Panc1 (cell line): Measurements from ENCODE around the gene CKAP5. TPM values are rescaled to one million over a fixed set of nuclear protein-coding genes. Genes with fewer than 3 reads are reported as not detected.

Experiments
- ATAC-seq: fragments of 200-7000 bp; cut with Tn5 transposase; 2 replicates; pipeline ENCODE4 v1.9.1; 2020; ENCODE audit warnings: mild to moderate bottlenecking, moderate library complexity
- BruUV-seq: library from RNA; stranded (reverse); fragments of 400-500 nt; replicated peaks from 2 replicates; lab custom pipeline; 2021; lab: Mats Ljungman, UMichigan
- CTCF ChIA-PET: fragments of 300-600 bp; sonication (Branson Sonifier 250); formaldehyde crosslinking; loops from one replicate; lab custom pipeline; 2022; ENCODE audit warnings: antibody characterized with exemption; lab: Charles Lee
- POLR2A ChIA-PET: fragments of 300-600 bp; sonication (Branson Sonifier 250); formaldehyde crosslinking; loops from one replicate; lab custom pipeline; 2022; ENCODE audit warnings: antibody characterized with exemption; lab: Charles Lee
- DNase-seq: peaks from one replicate; pipeline ENCODE4 v3.0.0-alpha.2; 2010; ENCODE audit warnings: low read depth, low spot score
- H3K27ac ChIP-seq: 2 replicates; pipeline ENCODE4 v1.5.1; 2011; ENCODE audit warnings: mild to moderate bottlenecking, low read length, inconsistent platforms
- H3K27me3 ChIP-seq: fragments of 200-500 bp; sonication (Bioruptor generic); 2 replicates; pipeline ENCODE4 v1.6.0; 2014; ENCODE audit warnings: low read length, inconsistent platforms; ENCODE audit not compliant: control insufficient read depth, insufficient read depth
- H3K36me3 ChIP-seq: fragments of 200-500 bp; sonication (Bioruptor generic); 2 replicates; pipeline ENCODE4 v1.5.1; 2014; ENCODE audit warnings: inconsistent platforms, mild to moderate bottlenecking, low read length, moderate library complexity; ENCODE audit not compliant: control insufficient read depth, insufficient read depth
- H3K4me1 ChIP-seq: 2 replicates; pipeline ENCODE4 v1.5.1; 2011; ENCODE audit warnings: inconsistent platforms, mild to moderate bottlenecking, low read length, moderate library complexity; ENCODE audit not compliant: control insufficient read depth, insufficient read depth
- H3K4me3 ChIP-seq, 2 experiments: 2 replicates each; pipeline ENCODE4 v1.5.1; 2011 to 2012; ENCODE audit warnings: low read depth in 2 of 2, low read length in 2 of 2, mild to moderate bottlenecking in 2 of 2, inconsistent platforms in 1 of 2, moderate library complexity in 1 of 2
- H3K9me3 ChIP-seq: fragments of 200-500 bp; sonication (Bioruptor generic); 2 replicates; pipeline ENCODE4 v1.5.1; 2014; ENCODE audit warnings: low read depth, mild to moderate bottlenecking, inconsistent platforms, low read length, moderate library complexity; ENCODE audit not compliant: control insufficient read depth, insufficient read depth
- CTCF ChIP-seq: fragments of 450-650 bp; IDR thresholded peaks from 2 replicates; pipeline ENCODE4 v1.5.1; 2017; ENCODE audit warnings: mild to moderate bottlenecking
- POLR2AphosphoS5 ChIP-seq: IDR thresholded peaks from 2 replicates; pipeline ENCODE4 v1.6.1; 2012; ENCODE audit warnings: mild to moderate bottlenecking, low read depth, low read length, moderate library complexity
- SIN3A ChIP-seq: IDR thresholded peaks from 2 replicates; pipeline ENCODE4 v1.6.1; 2012; ENCODE audit warnings: low read depth, mild to moderate bottlenecking, low read length, moderate library complexity, borderline replicate concordance; ENCODE audit not compliant: insufficient read depth
- TCF7L2 ChIP-seq: IDR thresholded peaks from 2 replicates; pipeline ENCODE4 v1.6.1; 2011; ENCODE audit warnings: mild to moderate bottlenecking, low read depth, low read length, inconsistent platforms
- in situ Hi-C: cut with HindIII; loops from 2 replicates; pipeline ENCODE4 v1.10.0; 2016; ENCODE audit warnings: low sequenced_read_pairs, low pct_unique_long_range_greater_than_20kb
- intact Hi-C: fragments of 100-400 bp; cut with micrococcal nuclease; formaldehyde crosslinking; loops from one replicate; pipeline ENCODE4 v1.10.0; 2022; ENCODE audit not compliant: unreplicated experiment
- total RNA-seq: library from RNA; stranded (reverse); gene quantifications from one replicate; pipeline ENCODE4 v1.2.1, GENCODE V29; 2021; ENCODE audit not compliant: unreplicated experiment
- TF ChIP-seq, protein P1 (sequence below), 2 experiments: IDR thresholded peaks; 2 replicates each; pipeline ENCODE4 v1.6.1; 2011 to 2012; ENCODE audit warnings: low read depth in 2 of 2, control low read depth in 1 of 2, low read length in 1 of 2, mild to moderate bottlenecking in 1 of 2, moderate library complexity in 1 of 2; ENCODE audit not compliant: insufficient read depth in 1 of 2

Gene CKAP5
- total RNA-seq, 1 experiment from 2014 or later = 191 TPM

GRCh38 chr11:46743693-46744339 lies 102.3 kb downstream of the CKAP5 start:
- no peaks in the 10 kb centered on the region for H3K9me3 ChIP-seq
- intact Hi-C loops (no loop called here), in situ Hi-C loops (no loop called here)
- no peaks in the 10 kb centered on the region for H3K4me1 ChIP-seq
- H3K27me3 ChIP-seq = no peaks in the 10 kb centered on the region
- ChIA-PET CTCF (no interaction called here), POLR2A (no interaction called here)
- H3K27ac ChIP-seq = no peak overlapping the region
- TF ChIP-seq TCF7L2 (no peak), SIN3A (no peak), POLR2AphosphoS5 (no peak), CTCF (no peak)
- TF ChIP-seq, protein P1, sequence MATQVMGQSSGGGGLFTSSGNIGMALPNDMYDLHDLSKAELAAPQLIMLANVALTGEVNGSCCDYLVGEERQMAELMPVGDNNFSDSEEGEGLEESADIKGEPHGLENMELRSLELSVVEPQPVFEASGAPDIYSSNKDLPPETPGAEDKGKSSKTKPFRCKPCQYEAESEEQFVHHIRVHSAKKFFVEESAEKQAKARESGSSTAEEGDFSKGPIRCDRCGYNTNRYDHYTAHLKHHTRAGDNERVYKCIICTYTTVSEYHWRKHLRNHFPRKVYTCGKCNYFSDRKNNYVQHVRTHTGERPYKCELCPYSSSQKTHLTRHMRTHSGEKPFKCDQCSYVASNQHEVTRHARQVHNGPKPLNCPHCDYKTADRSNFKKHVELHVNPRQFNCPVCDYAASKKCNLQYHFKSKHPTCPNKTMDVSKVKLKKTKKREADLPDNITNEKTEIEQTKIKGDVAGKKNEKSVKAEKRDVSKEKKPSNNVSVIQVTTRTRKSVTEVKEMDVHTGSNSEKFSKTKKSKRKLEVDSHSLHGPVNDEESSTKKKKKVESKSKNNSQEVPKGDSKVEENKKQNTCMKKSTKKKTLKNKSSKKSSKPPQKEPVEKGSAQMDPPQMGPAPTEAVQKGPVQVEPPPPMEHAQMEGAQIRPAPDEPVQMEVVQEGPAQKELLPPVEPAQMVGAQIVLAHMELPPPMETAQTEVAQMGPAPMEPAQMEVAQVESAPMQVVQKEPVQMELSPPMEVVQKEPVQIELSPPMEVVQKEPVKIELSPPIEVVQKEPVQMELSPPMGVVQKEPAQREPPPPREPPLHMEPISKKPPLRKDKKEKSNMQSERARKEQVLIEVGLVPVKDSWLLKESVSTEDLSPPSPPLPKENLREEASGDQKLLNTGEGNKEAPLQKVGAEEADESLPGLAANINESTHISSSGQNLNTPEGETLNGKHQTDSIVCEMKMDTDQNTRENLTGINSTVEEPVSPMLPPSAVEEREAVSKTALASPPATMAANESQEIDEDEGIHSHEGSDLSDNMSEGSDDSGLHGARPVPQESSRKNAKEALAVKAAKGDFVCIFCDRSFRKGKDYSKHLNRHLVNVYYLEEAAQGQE (IDR thresholded peaks at IDR 0.05; ENCODE audit: insufficient read depth in 1 of 2, low read depth in 2 of 2, low read length in 1 of 2) = no peak
- no peak overlapping the region for H3K4me3 ChIP-seq
- peaks cover 35% of the 10 kb centered on the region for H3K36me3 ChIP-seq
- BruUV-seq = TSS peak; percentile 70
- ATAC-seq = no peak
- no peak for DNase-seq

DNA sequence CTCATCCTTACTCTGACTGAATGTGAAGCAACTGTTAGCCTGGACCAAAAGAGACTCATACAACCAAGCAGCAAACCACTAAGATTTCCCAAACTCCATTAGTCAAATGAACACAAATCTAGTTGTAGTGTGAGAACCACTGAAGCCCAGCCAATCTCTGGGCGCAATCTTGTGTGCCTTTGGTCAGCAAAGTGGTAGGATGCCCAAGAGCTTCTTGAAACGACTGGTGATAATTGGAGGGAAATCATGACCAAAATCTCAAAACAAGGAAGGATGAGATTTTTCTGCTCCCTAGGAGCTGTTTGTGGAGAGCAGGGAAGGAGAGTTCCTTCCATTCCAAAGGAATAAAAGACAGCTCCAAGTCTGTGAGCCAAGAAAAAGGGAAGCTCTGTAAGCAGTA lies 103.0 kb downstream of the CKAP5 start:
- Histone ChIP-seq H3K27me3 (no peaks in the 10 kb centered on the region), H3K9me3 (no peaks in the 10 kb centered on the region), H3K4me1 (no peaks in the 10 kb centered on the region), H3K27ac (no peak overlapping the region), H3K36me3 (peaks cover 35% of the 10 kb centered on the region), H3K4me3 (no peak overlapping the region)
- no TSS peak for BruUV-seq
- ChIA-PET CTCF (no interaction called here), POLR2A (no interaction called here)
- in situ Hi-C loops = no loop called here
- intact Hi-C loops = no loop called here
- ATAC-seq (no peak), DNase-seq (no peak)
- TF ChIP-seq CTCF = no peak
- TF ChIP-seq, protein P1 (IDR thresholded peaks at IDR 0.05; ENCODE audit: insufficient read depth in 1 of 2, low read depth in 2 of 2, low read length in 1 of 2) = no peak
- no peak for TF ChIP-seq TCF7L2
- TF ChIP-seq POLR2AphosphoS5 = no peak
